ENCODE data around the gene MFAP3L. TPM values are rescaled to one million over a fixed set of nuclear protein-coding genes. Genes with fewer than 3 reads are reported as not detected.

MFAP3L gene
- total RNA-seq, 1 experiment from 2014 or later = not detected

- no peaks in the 10 kb centered on the region for H3K9me2 ChIP-seq (replicated peaks; ENCODE audit: insufficient read depth, low read length)
- H3K79me2 ChIP-seq (ENCODE audit: low read length) = no peaks in the 10 kb centered on the region
- no peak overlapping the region for H3K9ac ChIP-seq (ENCODE audit: low read length)
- no peak overlapping the region for H3K27ac ChIP-seq (ENCODE audit: low read length)
- H3K36me3 ChIP-seq (ENCODE audit: insufficient read depth, low read length) = no peaks in the 10 kb centered on the region
- DNase-seq = no peak
- H2AFZ ChIP-seq (ENCODE audit: low read length) = no peak overlapping the region
- no peaks in the 10 kb centered on the region for H4K20me1 ChIP-seq (ENCODE audit: insufficient read depth, low read depth, low read length)
- H3K4me1 ChIP-seq (ENCODE audit: low read length) = no peaks in the 10 kb centered on the region
- H3K27me3 ChIP-seq (ENCODE audit: low read length) = no peaks in the 10 kb centered on the region
- no peak overlapping the region for H3K4me3 ChIP-seq (ENCODE audit: low read length)
- no peaks in the 10 kb centered on the region for H3K9me3 ChIP-seq (ENCODE audit: low read length)
- H3K4me2 ChIP-seq (ENCODE audit: low read depth, low read length, poor library complexity, severe bottlenecking) = no peak overlapping the region
Measured at GRCh38 chr4:170014359-170015011, 11.7 kb downstream of the MFAP3L start.

- no peak overlapping the region for H3K27ac ChIP-seq (ENCODE audit: low read length)
- no peaks in the 10 kb centered on the region for H3K36me3 ChIP-seq (ENCODE audit: insufficient read depth, low read length)
- H3K9ac ChIP-seq (ENCODE audit: low read length) = no peak overlapping the region
- no peak for DNase-seq
- no peaks in the 10 kb centered on the region for H3K9me2 ChIP-seq (replicated peaks; ENCODE audit: insufficient read depth, low read length)
- no peaks in the 10 kb centered on the region for H3K9me3 ChIP-seq (ENCODE audit: low read length)
- H3K27me3 ChIP-seq (ENCODE audit: low read length) = no peaks in the 10 kb centered on the region
- no peak overlapping the region for H3K4me2 ChIP-seq (ENCODE audit: low read depth, low read length, poor library complexity, severe bottlenecking)
- H4K20me1 ChIP-seq (ENCODE audit: insufficient read depth, low read depth, low read length) = no peaks in the 10 kb centered on the region
- H3K4me1 ChIP-seq (ENCODE audit: low read length) = no peaks in the 10 kb centered on the region
- H2AFZ ChIP-seq (ENCODE audit: low read length) = no peak overlapping the region
- no peak overlapping the region for H3K4me3 ChIP-seq (ENCODE audit: low read length)
- H3K79me2 ChIP-seq (ENCODE audit: low read length) = no peaks in the 10 kb centered on the region
Measured at GRCh38 chr4:170012629-170012958, 13.6 kb downstream of the MFAP3L start.

GRCh38 chr4:170011921-170012628 is 14.1 kb downstream of the MFAP3L start:
- no peaks in the 10 kb centered on the region for H3K9me2 ChIP-seq (replicated peaks; ENCODE audit: insufficient read depth, low read length)
- no peaks in the 10 kb centered on the region for H3K79me2 ChIP-seq (ENCODE audit: low read length)
- H3K36me3 ChIP-seq (ENCODE audit: insufficient read depth, low read length) = no peaks in the 10 kb centered on the region
- no peak overlapping the region for H3K9ac ChIP-seq (ENCODE audit: low read length)
- DNase-seq = no peak
- H3K4me2 ChIP-seq (ENCODE audit: low read depth, low read length, poor library complexity, severe bottlenecking) = no peak overlapping the region
- H3K27ac ChIP-seq (ENCODE audit: low read length) = no peak overlapping the region
- H2AFZ ChIP-seq (ENCODE audit: low read length) = no peak overlapping the region
- H3K9me3 ChIP-seq (ENCODE audit: low read length) = no peaks in the 10 kb centered on the region
- H3K4me3 ChIP-seq (ENCODE audit: low read length) = no peak overlapping the region
- no peaks in the 10 kb centered on the region for H4K20me1 ChIP-seq (ENCODE audit: insufficient read depth, low read depth, low read length)
- no peaks in the 10 kb centered on the region for H3K4me1 ChIP-seq (ENCODE audit: low read length)
- H3K27me3 ChIP-seq (ENCODE audit: low read length) = no peaks in the 10 kb centered on the region

GRCh38 chr4:170009291-170009690 is 16.9 kb downstream of the MFAP3L start:
- no peaks in the 10 kb centered on the region for H3K79me2 ChIP-seq (ENCODE audit: low read length)
- H3K27me3 ChIP-seq (ENCODE audit: low read length) = no peaks in the 10 kb centered on the region

GRCh38 chr4:170008801-170009200 is 17.4 kb downstream of the MFAP3L start:
- DNase-seq = no peak
- no peak overlapping the region for H3K9ac ChIP-seq (ENCODE audit: low read length)
- no peaks in the 10 kb centered on the region for H3K4me1 ChIP-seq (ENCODE audit: low read length)
- H3K4me3 ChIP-seq (ENCODE audit: low read length) = no peak overlapping the region
- no peaks in the 10 kb centered on the region for H3K79me2 ChIP-seq (ENCODE audit: low read length)
- H3K4me2 ChIP-seq (ENCODE audit: low read depth, low read length, poor library complexity, severe bottlenecking) = no peak overlapping the region
- no peaks in the 10 kb centered on the region for H3K27me3 ChIP-seq (ENCODE audit: low read length)
- H3K36me3 ChIP-seq (ENCODE audit: insufficient read depth, low read length) = no peaks in the 10 kb centered on the region
- no peaks in the 10 kb centered on the region for H4K20me1 ChIP-seq (ENCODE audit: insufficient read depth, low read depth, low read length)
- H2AFZ ChIP-seq (ENCODE audit: low read length) = no peak overlapping the region
- no peak overlapping the region for H3K27ac ChIP-seq (ENCODE audit: low read length)
- no peaks in the 10 kb centered on the region for H3K9me3 ChIP-seq (ENCODE audit: low read length)
- no peaks in the 10 kb centered on the region for H3K9me2 ChIP-seq (replicated peaks; ENCODE audit: insufficient read depth, low read length)

More at GRCh38 chr4:170009291-170009690, 16.9 kb downstream of the MFAP3L start:
- Histone ChIP-seq H3K36me3 (ENCODE audit: insufficient read depth, low read length) (no peaks in the 10 kb centered on the region), H3K4me1 (ENCODE audit: low read length) (no peaks in the 10 kb centered on the region), H3K9ac (ENCODE audit: low read length) (no peak overlapping the region), H3K9me3 (ENCODE audit: low read length) (no peaks in the 10 kb centered on the region), H3K4me3 (ENCODE audit: low read length) (no peak overlapping the region), H4K20me1 (ENCODE audit: insufficient read depth, low read depth, low read length) (no peaks in the 10 kb centered on the region), H2AFZ (ENCODE audit: low read length) (no peak overlapping the region), H3K27ac (ENCODE audit: low read length) (no peak overlapping the region), H3K4me2 (ENCODE audit: low read depth, low read length, poor library complexity, severe bottlenecking) (no peak overlapping the region), H3K9me2 (replicated peaks; ENCODE audit: insufficient read depth, low read length) (no peaks in the 10 kb centered on the region)
- no peak for DNase-seq

GRCh38 chr4:170008371-170008770 is 17.8 kb downstream of the MFAP3L start:
- no peaks in the 10 kb centered on the region for H3K27me3 ChIP-seq (ENCODE audit: low read length)
- no peaks in the 10 kb centered on the region for H4K20me1 ChIP-seq (ENCODE audit: insufficient read depth, low read depth, low read length)
- no peak overlapping the region for H3K4me3 ChIP-seq (ENCODE audit: low read length)
- no peaks in the 10 kb centered on the region for H3K36me3 ChIP-seq (ENCODE audit: insufficient read depth, low read length)
- H3K27ac ChIP-seq (ENCODE audit: low read length) = no peak overlapping the region
- no peaks in the 10 kb centered on the region for H3K4me1 ChIP-seq (ENCODE audit: low read length)
- H3K9me3 ChIP-seq (ENCODE audit: low read length) = no peaks in the 10 kb centered on the region
- no peak for DNase-seq
- no peaks in the 10 kb centered on the region for H3K9me2 ChIP-seq (replicated peaks; ENCODE audit: insufficient read depth, low read length)
- no peaks in the 10 kb centered on the region for H3K79me2 ChIP-seq (ENCODE audit: low read length)
- H3K4me2 ChIP-seq (ENCODE audit: low read depth, low read length, poor library complexity, severe bottlenecking) = no peak overlapping the region
- H3K9ac ChIP-seq (ENCODE audit: low read length) = no peak overlapping the region
- H2AFZ ChIP-seq (ENCODE audit: low read length) = no peak overlapping the region

- Histone ChIP-seq H2AFZ (ENCODE audit: low read length) (no peak overlapping the region), H4K20me1 (ENCODE audit: insufficient read depth, low read depth, low read length) (no peaks in the 10 kb centered on the region), H3K36me3 (ENCODE audit: insufficient read depth, low read length) (no peaks in the 10 kb centered on the region), H3K9ac (ENCODE audit: low read length) (no peak overlapping the region), H3K27me3 (ENCODE audit: low read length) (no peaks in the 10 kb centered on the region), H3K27ac (ENCODE audit: low read length) (no peak overlapping the region), H3K9me2 (replicated peaks; ENCODE audit: insufficient read depth, low read length) (no peaks in the 10 kb centered on the region), H3K4me3 (ENCODE audit: low read length) (no peak overlapping the region), H3K4me1 (ENCODE audit: low read length) (no peaks in the 10 kb centered on the region), H3K9me3 (ENCODE audit: low read length) (no peaks in the 10 kb centered on the region), H3K79me2 (ENCODE audit: low read length) (no peaks in the 10 kb centered on the region), H3K4me2 (ENCODE audit: low read depth, low read length, poor library complexity, severe bottlenecking) (no peak overlapping the region)
- DNase-seq = no peak
Measured at GRCh38 chr4:170007113-170007512, 19.1 kb downstream of the MFAP3L start.

- Histone ChIP-seq H3K9me3 (ENCODE audit: low read length) (no peaks in the 10 kb centered on the region), H3K9me2 (replicated peaks; ENCODE audit: insufficient read depth, low read length) (no peaks in the 10 kb centered on the region), H3K4me3 (ENCODE audit: low read length) (no peak overlapping the region), H4K20me1 (ENCODE audit: insufficient read depth, low read depth, low read length) (no peaks in the 10 kb centered on the region), H3K27me3 (ENCODE audit: low read length) (no peaks in the 10 kb centered on the region), H3K79me2 (ENCODE audit: low read length) (no peaks in the 10 kb centered on the region), H3K36me3 (ENCODE audit: insufficient read depth, low read length) (no peaks in the 10 kb centered on the region), H3K27ac (ENCODE audit: low read length) (no peak overlapping the region), H3K4me1 (ENCODE audit: low read length) (no peaks in the 10 kb centered on the region), H3K9ac (ENCODE audit: low read length) (no peak overlapping the region), H3K4me2 (ENCODE audit: low read depth, low read length, poor library complexity, severe bottlenecking) (no peak overlapping the region), H2AFZ (ENCODE audit: low read length) (no peak overlapping the region)
- no peak for DNase-seq
Measured at GRCh38 chr4:170005472-170005871, 20.7 kb downstream of the MFAP3L start.

All from Karpas-422 (cell line).